HG02588 (cell line): Measurements from ENCODE around the gene DENND1A.
"Not testable (repeated sequence)": the region's sequence is repeated elsewhere in the genome, so short reads cannot be mapped to it uniquely, and the experiment has no call there.

Experiments
- ATAC-seq: cut with Tn5 transposase; IDR thresholded peaks from one replicate; pipeline ENCODE4 v1.9.1; 2021; ENCODE audit warnings: mild to moderate bottlenecking, moderate library complexity; ENCODE audit not compliant: unreplicated experiment

Gene DENND1A

DNA sequence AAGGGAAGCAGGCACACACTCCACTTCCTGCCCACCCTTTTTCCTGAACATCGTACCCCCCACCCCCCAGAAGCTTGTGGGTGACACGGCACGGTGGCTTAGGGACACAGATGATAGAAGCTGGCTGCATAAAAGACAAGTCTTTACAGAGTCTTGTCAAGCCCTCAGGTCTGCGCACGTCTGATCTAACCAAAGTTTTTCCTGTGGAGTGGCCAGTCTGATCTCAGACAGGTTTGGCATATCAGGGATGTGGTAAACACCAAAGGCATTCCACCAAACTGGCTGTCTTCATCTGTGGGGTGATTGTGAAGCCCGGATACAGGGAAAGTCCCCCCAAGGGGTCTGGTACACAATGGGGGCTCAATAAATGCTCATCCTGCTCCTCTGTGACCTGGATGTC, 523.9 kb downstream of the DENND1A start:
- ATAC-seq = no peak

DNA sequence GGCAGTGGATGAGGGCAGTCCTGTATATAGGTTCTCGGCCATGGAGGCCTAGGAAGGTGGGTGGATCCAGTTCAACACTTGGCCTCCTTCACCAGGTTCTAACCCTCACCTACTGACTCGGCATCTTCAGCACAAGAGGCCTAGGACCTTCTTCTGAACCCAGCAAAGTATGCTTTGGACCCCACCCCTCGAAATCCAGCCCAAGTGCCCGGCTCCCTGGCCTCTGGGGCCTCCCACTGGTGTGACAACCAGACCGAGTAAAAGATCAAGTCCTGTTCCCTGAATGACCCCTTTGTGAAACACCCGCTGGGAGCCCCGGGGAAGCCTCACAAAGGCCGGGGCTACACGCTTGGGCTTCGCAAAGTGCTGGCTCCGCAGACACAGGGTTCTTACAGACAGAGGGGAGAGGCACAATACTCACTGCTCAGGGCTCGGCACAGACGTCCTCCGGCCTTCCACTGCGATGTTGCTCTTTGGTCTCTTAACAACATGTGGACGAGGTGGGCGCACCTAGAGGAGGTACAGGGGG, 526.9 kb downstream of the DENND1A start:
- ATAC-seq = no peak

GRCh38 chr9:123401879-123402513, 527.9 kb downstream of the DENND1A start:
- ATAC-seq = no peak

- ATAC-seq = no peak
Measured at GRCh38 chr9:123400926-123401503, 528.9 kb downstream of the DENND1A start.

GRCh38 chr9:123399803-123400378, 530.0 kb downstream of the DENND1A start:
- ATAC-seq = no peak

- ATAC-seq = not testable (repeated sequence)
Measured at GRCh38 chr9:123398938-123399337, 531.0 kb downstream of the DENND1A start.

- ATAC-seq = no peak
Measured at GRCh38 chr9:123397975-123398374, 532.0 kb downstream of the DENND1A start.

DNA sequence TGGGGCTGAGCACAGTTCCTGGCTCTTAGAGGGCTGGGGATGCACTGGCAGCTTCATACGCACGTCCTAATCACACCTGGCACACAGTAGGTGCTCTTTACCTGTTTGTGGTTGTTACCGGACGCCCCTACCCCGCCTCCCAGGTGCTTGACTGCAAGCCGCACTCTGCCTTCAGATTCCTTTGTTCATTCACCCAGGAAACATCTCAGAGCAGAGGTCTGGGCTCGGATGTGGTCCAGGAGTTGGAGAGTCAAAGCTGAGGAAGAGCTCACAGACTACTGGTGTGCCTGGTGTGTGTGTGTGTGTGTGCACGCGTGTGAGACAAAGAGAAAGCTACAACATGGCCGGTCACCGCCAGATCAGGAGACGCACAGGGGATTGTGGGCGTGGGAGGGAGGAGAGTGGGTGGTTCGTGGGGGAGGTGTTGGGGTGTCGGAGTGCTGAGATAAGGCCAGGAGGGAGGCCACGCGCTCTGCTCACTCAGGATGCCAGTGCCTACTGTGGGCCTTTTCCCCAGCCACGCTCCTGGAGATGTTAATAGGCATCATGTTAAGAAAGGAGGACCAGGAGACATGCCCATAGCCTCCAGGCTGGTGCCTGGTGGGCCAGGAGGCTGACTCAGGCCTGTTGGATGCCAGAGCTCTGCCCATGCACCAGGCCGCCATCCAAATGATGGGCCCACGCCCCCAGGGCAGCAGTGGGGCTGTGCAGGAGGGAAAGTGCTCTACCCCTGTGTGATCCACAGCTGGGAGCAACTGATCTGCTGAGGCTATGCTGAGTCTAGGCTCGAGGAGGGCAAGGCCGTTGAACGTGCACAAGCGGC, 534.0 kb downstream of the DENND1A start:
- ATAC-seq = no peak

GRCh38 chr9:123395276-123395688, 534.6 kb downstream of the DENND1A start:
- ATAC-seq = no peak

- no peak for ATAC-seq
Measured at GRCh38 chr9:123394291-123395235, 535.4 kb downstream of the DENND1A start.

- ATAC-seq = no peak
Measured at GRCh38 chr9:123392802-123393201, 537.1 kb downstream of the DENND1A start.

GRCh38 chr9:123391946-123392345, 538.0 kb downstream of the DENND1A start:
- ATAC-seq = no peak

- ATAC-seq = no peak
Measured at GRCh38 chr9:123391233-123391632, 538.7 kb downstream of the DENND1A start.

DNA sequence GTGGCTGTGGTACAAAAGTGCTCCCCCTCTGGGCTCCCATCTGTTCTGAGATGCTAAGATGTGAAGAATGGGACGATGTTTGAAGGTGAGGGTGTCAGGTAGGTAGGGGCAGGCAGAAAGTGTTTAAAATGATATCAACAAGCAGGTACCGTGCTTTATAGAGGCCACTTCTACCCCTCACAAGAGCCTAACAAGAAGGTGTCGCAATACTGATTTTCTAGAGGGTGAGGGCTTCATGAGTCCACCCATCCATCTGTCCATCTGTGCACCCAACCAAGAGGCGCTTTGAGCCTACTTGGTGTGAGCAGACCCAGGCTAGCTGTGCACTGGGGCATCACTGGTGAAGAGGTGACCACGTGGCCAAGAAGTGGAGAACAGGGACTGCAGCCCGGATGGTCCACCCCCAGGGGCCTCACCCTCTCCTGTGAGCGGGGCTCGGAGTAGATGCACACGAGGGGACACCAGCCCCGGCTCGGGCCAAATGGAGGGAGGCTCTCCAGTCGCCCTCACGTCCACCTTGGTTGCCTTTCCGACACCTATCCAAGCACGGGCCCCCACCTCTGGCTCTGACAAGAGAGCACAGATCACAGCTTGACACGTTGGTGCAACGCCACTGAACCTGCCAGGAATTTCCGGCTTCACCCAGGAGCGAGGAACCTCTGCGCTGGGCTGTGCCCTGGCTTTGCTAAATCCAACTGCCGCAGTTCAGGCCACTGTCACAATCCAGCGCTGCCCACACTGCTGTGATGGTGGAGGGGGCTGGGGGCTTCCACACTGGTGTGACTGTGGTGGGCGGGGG, 539.4 kb downstream of the DENND1A start:
- ATAC-seq = no peak

GRCh38 chr9:123389698-123390097, 540.2 kb downstream of the DENND1A start:
- ATAC-seq = no peak

DNA sequence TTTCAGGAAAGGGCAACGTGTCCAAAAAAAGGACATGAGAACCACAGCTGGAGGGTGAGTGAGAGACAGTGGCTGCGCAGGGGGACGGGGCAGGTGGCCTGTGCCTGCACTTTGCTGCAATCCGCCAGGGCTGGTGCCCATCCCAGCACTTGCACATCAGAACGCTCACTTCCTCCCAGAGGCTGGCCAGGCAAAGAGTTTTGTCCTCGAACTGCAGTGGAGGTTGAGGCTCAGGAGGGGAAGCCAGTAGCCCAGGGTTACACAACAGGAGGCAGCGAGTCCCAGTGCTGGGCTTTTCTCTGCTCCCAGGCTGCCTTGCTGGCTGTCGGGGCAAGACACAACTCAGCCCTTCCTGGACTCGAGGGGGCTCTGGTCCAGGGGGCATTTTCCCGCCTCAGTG, 540.9 kb downstream of the DENND1A start:
- no peak for ATAC-seq

DNA sequence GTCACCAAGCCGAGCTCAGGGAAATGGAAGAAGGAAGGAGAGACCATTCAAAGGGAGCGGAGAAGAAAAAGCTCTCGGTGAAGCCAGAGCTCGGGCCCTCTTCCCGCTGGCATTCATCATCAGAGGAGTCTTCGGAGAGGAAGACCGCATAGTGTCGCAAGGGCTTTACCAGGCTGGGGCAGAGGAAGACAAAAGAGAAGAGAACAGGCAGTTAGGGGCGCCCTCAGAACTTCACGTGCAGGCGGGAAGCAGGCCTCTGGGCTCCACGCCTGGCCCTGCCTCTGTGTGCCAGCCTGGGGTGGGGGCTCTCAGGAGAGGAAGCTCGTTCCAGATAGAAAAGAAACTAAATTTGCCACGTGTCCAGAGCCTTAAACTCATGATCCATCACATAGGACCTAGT, 542.2 kb downstream of the DENND1A start:
- no peak for ATAC-seq

- ATAC-seq = no peak
Measured at GRCh38 chr9:123383512-123384170, 546.3 kb downstream of the DENND1A start.
